SK-N-SH treated with all-trans-retinoic acid at 6 μM for 48 hours (cell line): ENCODE results near the gene PARP9.
"Not testable (repeated sequence)": the region's sequence is repeated elsewhere in the genome, so short reads cannot be mapped to it uniquely, and the experiment has no call there.

Experiments used
- ATAC-seq: fragments of 200-7000 bp; cut with Tn5 transposase; 3 replicates; pipeline ENCODE4 v1.9.1; 2020; ENCODE audit warnings: mild to moderate bottlenecking, moderate library complexity
- ARNTL ChIP-seq: fragments of 450-650 bp; formaldehyde crosslinking; IDR thresholded peaks from 2 replicates; pipeline ENCODE4 v1.5.0; 2020; ENCODE audit warnings: low read depth, mild to moderate bottlenecking, moderate library complexity, borderline replicate concordance
- BACH2 ChIP-seq: fragments of 250-450 bp; sonication (Bioruptor Pico); IDR thresholded peaks from 2 replicates; pipeline ENCODE4 v1.9.0; 2021; ENCODE audit warnings: mild to moderate bottlenecking, borderline replicate concordance
- CSDC2 ChIP-seq: fragments of 250-450 bp; sonication (Bioruptor Pico); IDR thresholded peaks from 2 replicates; pipeline ENCODE4 v1.5.0; 2020; ENCODE audit warnings: mild to moderate bottlenecking, moderate library complexity
- GLIS3 ChIP-seq: fragments of 250-450 bp; sonication (Bioruptor Pico); IDR thresholded peaks from 2 replicates; pipeline ENCODE4 v1.5.0; 2020; ENCODE audit warnings: mild to moderate bottlenecking, moderate library complexity
- ISL1 ChIP-seq: fragments of 250-450 bp; sonication (Bioruptor Pico); IDR thresholded peaks from 2 replicates; pipeline ENCODE4 v2.1.2; 2022; ENCODE audit warnings: mild to moderate bottlenecking, moderate library complexity
- OSR1 ChIP-seq: fragments of 250-450 bp; sonication (Bioruptor Pico); IDR thresholded peaks from 2 replicates; pipeline ENCODE4 v1.8.0; 2022; ENCODE audit warnings: moderate library complexity, mild to moderate bottlenecking, inconsistent platforms
- PPARA ChIP-seq: fragments of 250-450 bp; sonication (Bioruptor Pico); IDR thresholded peaks from 2 replicates; pipeline ENCODE4 v1.5.0; 2020; ENCODE audit warnings: mild to moderate bottlenecking, borderline replicate concordance
- SNAI2 ChIP-seq: fragments of 250-450 bp; sonication (Bioruptor Pico); IDR thresholded peaks from 2 replicates; pipeline ENCODE4 v1.5.0; 2020; ENCODE audit warnings: mild to moderate bottlenecking, moderate library complexity
- TCF4 ChIP-seq: fragments of 250-450 bp; sonication (Bioruptor Pico); IDR thresholded peaks from 2 replicates; pipeline ENCODE4 v1.8.0; 2021; ENCODE audit warnings: mild to moderate bottlenecking, moderate library complexity, borderline replicate concordance
- TOX ChIP-seq: fragments of 250-450 bp; sonication (Bioruptor Pico); IDR thresholded peaks from 2 replicates; pipeline ENCODE4 v1.8.0; 2021; ENCODE audit warnings: mild to moderate bottlenecking, moderate library complexity, borderline replicate concordance
- TSHZ2 ChIP-seq: fragments of 250-450 bp; sonication (Bioruptor Pico); IDR thresholded peaks from 2 replicates; pipeline ENCODE4 v1.5.0; 2020; ENCODE audit warnings: mild to moderate bottlenecking, moderate library complexity
- ZC3H10 ChIP-seq: fragments of 250-450 bp; sonication (Bioruptor Pico); IDR thresholded peaks from 2 replicates; pipeline ENCODE4 v1.5.1; 2021; ENCODE audit warnings: mild to moderate bottlenecking, moderate library complexity
- ZFP3 ChIP-seq: fragments of 250-450 bp; sonication (Bioruptor Pico); IDR thresholded peaks from 2 replicates; pipeline ENCODE4 v1.5.0; 2020; ENCODE audit warnings: mild to moderate bottlenecking, moderate library complexity
- ZFP30 ChIP-seq: fragments of 450-650 bp; formaldehyde crosslinking; IDR thresholded peaks from 2 replicates; pipeline ENCODE4 v1.5.0; 2022; ENCODE audit warnings: mild to moderate bottlenecking, moderate library complexity
- ZNF70 ChIP-seq: fragments of 450-650 bp; formaldehyde crosslinking; IDR thresholded peaks from 2 replicates; pipeline ENCODE4 v1.5.0; 2020; ENCODE audit warnings: mild to moderate bottlenecking, moderate library complexity
- ZNF8 ChIP-seq: fragments of 450-650 bp; formaldehyde crosslinking; IDR thresholded peaks from 2 replicates; pipeline ENCODE4 v1.5.0; 2020; ENCODE audit warnings: mild to moderate bottlenecking, moderate library complexity
- TF ChIP-seq, protein P1 (sequence below): fragments of 250-450 bp; sonication (Bioruptor Pico); IDR thresholded peaks from 2 replicates; pipeline ENCODE4 v1.5.1; 2020; ENCODE audit warnings: low read depth, mild to moderate bottlenecking, moderate library complexity
- TF ChIP-seq, protein P2 (sequence below): fragments of 250-450 bp; sonication (Bioruptor Pico); IDR thresholded peaks from 2 replicates; pipeline ENCODE4 v1.8.0; 2020; ENCODE audit warnings: mild to moderate bottlenecking, moderate library complexity, borderline replicate concordance
- TF ChIP-seq, protein P3 (sequence below): fragments of 250-450 bp; sonication (Bioruptor Pico); IDR thresholded peaks from 2 replicates; pipeline ENCODE4 v1.8.0; 2021; ENCODE audit warnings: low read depth, mild to moderate bottlenecking, moderate library complexity, borderline replicate concordance
- TF ChIP-seq, protein P4 (sequence below): fragments of 250-450 bp; sonication (Bioruptor Pico); IDR thresholded peaks from 2 replicates; pipeline ENCODE4 v1.5.1; 2021; ENCODE audit warnings: mild to moderate bottlenecking, moderate library complexity

The PARP9 gene

DNA sequence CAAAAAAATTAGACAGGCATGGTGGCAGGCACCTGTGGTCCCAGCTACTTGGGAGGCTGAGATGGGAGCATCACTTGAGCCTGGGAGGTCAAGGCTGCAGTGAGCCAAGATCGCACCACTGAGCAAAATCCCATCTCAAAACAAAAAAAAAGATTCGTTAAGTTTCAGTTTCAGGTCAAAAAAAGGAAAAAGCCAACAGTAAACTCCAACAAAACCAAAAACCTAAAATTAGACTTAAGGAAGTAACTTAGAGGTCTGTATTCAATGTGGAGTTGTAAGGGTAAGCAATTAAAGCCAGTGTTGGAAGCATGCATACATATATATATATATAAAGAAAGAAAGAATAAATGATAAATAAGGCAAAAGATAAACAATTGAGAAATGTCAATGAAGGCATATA, 61.2 kb downstream of the PARP9 start:
- TF ChIP-seq, protein P1, sequence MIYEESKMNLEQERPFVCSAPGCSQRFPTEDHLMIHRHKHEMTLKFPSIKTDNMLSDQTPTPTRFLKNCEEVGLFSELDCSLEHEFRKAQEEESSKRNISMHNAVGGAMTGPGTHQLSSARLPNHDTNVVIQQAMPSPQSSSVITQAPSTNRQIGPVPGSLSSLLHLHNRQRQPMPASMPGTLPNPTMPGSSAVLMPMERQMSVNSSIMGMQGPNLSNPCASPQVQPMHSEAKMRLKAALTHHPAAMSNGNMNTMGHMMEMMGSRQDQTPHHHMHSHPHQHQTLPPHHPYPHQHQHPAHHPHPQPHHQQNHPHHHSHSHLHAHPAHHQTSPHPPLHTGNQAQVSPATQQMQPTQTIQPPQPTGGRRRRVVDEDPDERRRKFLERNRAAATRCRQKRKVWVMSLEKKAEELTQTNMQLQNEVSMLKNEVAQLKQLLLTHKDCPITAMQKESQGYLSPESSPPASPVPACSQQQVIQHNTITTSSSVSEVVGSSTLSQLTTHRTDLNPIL: no peak
- ATAC-seq: no peak

GRCh38 chr3:122502139-122502538, 62.0 kb downstream of the PARP9 start:
- no peak for ATAC-seq
- TF ChIP-seq GLIS3 (CRISPR knock-in tag) (no peak), OSR1 (CRISPR knock-in tag) (no peak), ZC3H10 (CRISPR knock-in tag) (no peak)

DNA sequence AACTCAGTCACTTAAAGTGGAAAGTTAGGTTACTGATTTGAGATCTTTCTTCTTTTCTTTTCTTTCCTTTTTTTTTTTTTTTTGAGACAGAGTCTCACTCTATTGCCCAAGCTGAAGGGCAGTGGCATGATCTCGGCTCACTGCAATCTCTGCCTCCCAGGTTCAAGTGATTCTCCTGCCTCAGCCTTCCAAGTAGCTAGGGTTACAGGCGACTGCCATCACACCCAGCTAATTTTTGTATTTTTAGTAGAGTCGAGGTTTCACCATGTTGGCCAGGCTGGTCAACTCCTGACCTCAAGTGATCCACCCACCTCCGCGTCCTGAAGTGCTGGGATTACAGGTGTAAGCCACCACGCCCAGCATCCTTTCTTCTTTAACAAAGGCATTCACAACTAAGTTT, 63.1 kb downstream of the PARP9 start:
- ATAC-seq: not testable (repeated sequence)

DNA sequence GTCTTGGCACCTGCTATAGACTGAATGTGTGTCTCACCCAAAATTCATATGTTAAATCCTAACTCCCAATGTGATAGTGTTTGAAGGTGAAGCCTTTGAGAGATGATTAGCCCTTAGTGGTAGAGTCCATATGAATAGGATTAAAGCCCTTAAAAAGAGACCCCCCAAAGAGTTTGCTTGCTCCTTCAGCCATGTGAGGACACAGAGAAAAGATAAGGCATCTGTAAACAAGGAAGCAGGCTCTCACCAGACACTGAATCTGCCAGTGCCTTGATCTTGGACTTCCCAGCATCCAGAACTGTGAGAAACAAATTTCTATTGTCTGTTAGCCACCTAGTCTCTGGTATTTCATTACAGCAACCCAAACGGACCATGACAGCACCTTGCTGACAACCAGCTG, 65.9 kb downstream of the PARP9 start:
- no peak for ATAC-seq
- TF ChIP-seq GLIS3 (CRISPR knock-in tag): no peak
- TF ChIP-seq, protein P2, sequence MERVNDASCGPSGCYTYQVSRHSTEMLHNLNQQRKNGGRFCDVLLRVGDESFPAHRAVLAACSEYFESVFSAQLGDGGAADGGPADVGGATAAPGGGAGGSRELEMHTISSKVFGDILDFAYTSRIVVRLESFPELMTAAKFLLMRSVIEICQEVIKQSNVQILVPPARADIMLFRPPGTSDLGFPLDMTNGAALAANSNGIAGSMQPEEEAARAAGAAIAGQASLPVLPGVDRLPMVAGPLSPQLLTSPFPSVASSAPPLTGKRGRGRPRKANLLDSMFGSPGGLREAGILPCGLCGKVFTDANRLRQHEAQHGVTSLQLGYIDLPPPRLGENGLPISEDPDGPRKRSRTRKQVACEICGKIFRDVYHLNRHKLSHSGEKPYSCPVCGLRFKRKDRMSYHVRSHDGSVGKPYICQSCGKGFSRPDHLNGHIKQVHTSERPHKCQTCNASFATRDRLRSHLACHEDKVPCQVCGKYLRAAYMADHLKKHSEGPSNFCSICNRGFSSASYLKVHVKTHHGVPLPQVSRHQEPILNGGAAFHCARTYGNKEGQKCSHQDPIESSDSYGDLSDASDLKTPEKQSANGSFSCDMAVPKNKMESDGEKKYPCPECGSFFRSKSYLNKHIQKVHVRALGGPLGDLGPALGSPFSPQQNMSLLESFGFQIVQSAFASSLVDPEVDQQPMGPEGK (CRISPR knock-in tag): no peak
- TF ChIP-seq ZNF8 (CRISPR knock-in tag): no peak
- TF ChIP-seq ISL1 (CRISPR knock-in tag): no peak
- no peak for TF ChIP-seq TCF4 (CRISPR knock-in tag)
- no peak for TF ChIP-seq BACH2 (CRISPR knock-in tag)
- no peak for TF ChIP-seq ZC3H10 (CRISPR knock-in tag)
- no peak for TF ChIP-seq SNAI2 (CRISPR knock-in tag)
- TF ChIP-seq ARNTL (CRISPR knock-in tag): no peak
- TF ChIP-seq, protein P3, sequence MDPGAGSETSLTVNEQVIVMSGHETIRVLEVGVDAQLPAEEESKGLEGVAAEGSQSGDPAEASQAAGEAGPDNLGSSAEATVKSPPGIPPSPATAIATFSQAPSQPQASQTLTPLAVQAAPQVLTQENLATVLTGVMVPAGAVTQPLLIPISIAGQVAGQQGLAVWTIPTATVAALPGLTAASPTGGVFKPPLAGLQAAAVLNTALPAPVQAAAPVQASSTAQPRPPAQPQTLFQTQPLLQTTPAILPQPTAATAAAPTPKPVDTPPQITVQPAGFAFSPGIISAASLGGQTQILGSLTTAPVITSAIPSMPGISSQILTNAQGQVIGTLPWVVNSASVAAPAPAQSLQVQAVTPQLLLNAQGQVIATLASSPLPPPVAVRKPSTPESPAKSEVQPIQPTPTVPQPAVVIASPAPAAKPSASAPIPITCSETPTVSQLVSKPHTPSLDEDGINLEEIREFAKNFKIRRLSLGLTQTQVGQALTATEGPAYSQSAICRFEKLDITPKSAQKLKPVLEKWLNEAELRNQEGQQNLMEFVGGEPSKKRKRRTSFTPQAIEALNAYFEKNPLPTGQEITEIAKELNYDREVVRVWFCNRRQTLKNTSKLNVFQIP (CRISPR knock-in tag): no peak
- TF ChIP-seq PPARA (CRISPR knock-in tag): no peak
- TF ChIP-seq, protein P4, sequence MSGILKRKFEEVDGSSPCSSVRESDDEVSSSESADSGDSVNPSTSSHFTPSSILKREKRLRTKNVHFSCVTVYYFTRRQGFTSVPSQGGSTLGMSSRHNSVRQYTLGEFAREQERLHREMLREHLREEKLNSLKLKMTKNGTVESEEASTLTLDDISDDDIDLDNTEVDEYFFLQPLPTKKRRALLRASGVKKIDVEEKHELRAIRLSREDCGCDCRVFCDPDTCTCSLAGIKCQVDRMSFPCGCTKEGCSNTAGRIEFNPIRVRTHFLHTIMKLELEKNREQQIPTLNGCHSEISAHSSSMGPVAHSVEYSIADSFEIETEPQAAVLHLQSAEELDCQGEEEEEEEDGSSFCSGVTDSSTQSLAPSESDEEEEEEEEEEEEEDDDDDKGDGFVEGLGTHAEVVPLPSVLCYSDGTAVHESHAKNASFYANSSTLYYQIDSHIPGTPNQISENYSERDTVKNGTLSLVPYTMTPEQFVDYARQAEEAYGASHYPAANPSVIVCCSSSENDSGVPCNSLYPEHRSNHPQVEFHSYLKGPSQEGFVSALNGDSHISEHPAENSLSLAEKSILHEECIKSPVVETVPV: no peak
- no peak for TF ChIP-seq TSHZ2 (CRISPR knock-in tag)
- TF ChIP-seq TOX (CRISPR knock-in tag): no peak
- TF ChIP-seq, protein P1: no peak
- no peak for TF ChIP-seq CSDC2 (CRISPR knock-in tag)
- no peak for TF ChIP-seq OSR1 (CRISPR knock-in tag)
- no peak for TF ChIP-seq ZFP3 (CRISPR knock-in tag)
- TF ChIP-seq ZNF70 (CRISPR knock-in tag): no peak
- no peak for TF ChIP-seq ZFP30 (CRISPR knock-in tag)
